ENCODE measurements around the gene GLRX2. TPM values are rescaled to one million over a fixed set of nuclear protein-coding genes. Genes with fewer than 3 reads are reported as not detected.
A peak's percentile ranks its signal among the peaks of the same experiment; 100 is the strongest.

The GLRX2 gene, protein sequence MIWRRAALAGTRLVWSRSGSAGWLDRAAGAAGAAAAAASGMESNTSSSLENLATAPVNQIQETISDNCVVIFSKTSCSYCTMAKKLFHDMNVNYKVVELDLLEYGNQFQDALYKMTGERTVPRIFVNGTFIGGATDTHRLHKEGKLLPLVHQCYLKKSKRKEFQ
- total RNA-seq, result 10 to 100 TPM; 16.1 to 18.0 TPM

DNA sequence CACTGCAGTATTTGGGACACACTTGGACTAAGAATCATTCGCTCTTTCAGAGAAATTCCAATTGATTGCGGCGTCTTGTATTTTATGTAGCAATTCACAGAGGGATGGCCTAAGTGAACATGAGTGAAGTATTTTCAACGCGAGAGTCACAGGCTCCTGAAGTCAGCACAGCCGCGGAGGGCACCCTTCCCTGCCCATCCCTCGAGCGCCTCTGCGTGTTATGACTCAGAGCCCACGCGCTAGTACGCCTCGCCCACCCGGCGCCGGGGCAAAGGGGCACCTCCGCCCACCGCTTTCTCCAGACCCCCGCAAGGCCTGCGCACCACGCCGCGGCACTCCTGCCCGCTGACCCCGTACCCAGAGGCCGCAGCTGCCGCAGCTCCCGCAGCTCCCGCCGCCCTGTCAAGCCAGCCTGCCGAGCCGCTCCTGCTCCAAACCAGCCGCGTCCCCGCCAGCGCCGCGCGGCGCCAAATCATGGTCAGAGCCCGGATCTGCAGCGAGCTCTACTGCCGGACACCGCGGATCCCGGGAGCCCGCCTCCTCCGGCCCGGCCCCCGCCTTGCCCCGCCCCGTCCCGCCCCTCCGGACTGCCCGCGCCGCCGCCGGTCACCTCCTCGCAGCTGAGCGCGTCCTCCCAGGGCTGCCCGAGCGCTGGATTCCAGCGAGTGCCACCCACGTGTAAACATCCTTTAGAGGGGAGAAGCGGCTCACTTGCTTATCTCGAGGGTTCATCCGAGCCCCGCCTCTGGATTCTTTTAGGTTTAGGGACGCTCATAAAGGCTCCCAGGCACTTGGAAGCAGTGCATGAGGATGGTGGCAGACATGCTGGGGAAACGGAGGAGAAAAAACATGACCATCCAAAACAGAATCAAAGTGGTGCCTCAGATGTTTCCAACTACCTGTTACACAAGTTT, at the start of gene GLRX2:
GLRX2 (minus strand) TSS at position 508 of the 914 bp plus-strand sequence; CDS start at position 476, 32 bp downstream.
- H3K27ac Mint-ChIP-seq, result peak within 1 kb of the TSS; percentile 68
- H3K4me3 Mint-ChIP-seq, result peak within 1 kb of the TSS; percentile 92
- DNase-seq, result peak; percentile 62
- POLR2A ChIA-PET, result interaction anchor here (1.3 to 7.1 kb wide), 5 partner anchors 11 to 298 kb away, joined by 3 to 43 read pairs (median 7); partner anchors contain the start of genes CDC73, RO60 and UCHL5
- H3K9me3 Mint-ChIP-seq, result no peaks in the 10 kb centered on the region
- H3K4me1 Mint-ChIP-seq, result peaks cover 20% of the 10 kb centered on the region
- peaks cover 3% of the 10 kb centered on the region for H3K36me3 Mint-ChIP-seq (ENCODE audit: low read depth)
- no peaks in the 10 kb centered on the region for H3K27me3 Mint-ChIP-seq
- CTCF ChIA-PET, result interaction anchor here (0.6 to 3.5 kb wide), 5 partner anchors 14 to 44 kb away, joined by 3 to 12 read pairs (median 3); partner anchors contain the start of gene CDC73

GRCh38 chr1:193144999-193145398, 39.8 kb upstream of the GLRX2 start:
- H3K27me3 Mint-ChIP-seq, result no peaks in the 10 kb centered on the region
- CTCF ChIA-PET, result no interaction called here
- H3K27ac Mint-ChIP-seq, result no peak overlapping the region
- peaks cover 44% of the 10 kb centered on the region for H3K36me3 Mint-ChIP-seq (ENCODE audit: low read depth)
- no peak for DNase-seq
- H3K4me1 Mint-ChIP-seq, result peaks cover 16% of the 10 kb centered on the region
- H3K4me3 Mint-ChIP-seq, result no peak overlapping the region
- POLR2A ChIA-PET, result no interaction called here
- H3K9me3 Mint-ChIP-seq, result no peaks in the 10 kb centered on the region

- CTCF ChIA-PET, result no interaction called here
- no peaks in the 10 kb centered on the region for H3K9me3 Mint-ChIP-seq
- peaks cover 47% of the 10 kb centered on the region for H3K36me3 Mint-ChIP-seq (ENCODE audit: low read depth)
- H3K27ac Mint-ChIP-seq, result no peak overlapping the region
- H3K4me1 Mint-ChIP-seq, result peaks cover 16% of the 10 kb centered on the region
- POLR2A ChIA-PET, result no interaction called here
- no peak overlapping the region for H3K4me3 Mint-ChIP-seq
- H3K27me3 Mint-ChIP-seq, result no peaks in the 10 kb centered on the region
- no peak for DNase-seq
Measured at GRCh38 chr1:193144361-193144938, 39.2 kb upstream of the GLRX2 start.

DNA sequence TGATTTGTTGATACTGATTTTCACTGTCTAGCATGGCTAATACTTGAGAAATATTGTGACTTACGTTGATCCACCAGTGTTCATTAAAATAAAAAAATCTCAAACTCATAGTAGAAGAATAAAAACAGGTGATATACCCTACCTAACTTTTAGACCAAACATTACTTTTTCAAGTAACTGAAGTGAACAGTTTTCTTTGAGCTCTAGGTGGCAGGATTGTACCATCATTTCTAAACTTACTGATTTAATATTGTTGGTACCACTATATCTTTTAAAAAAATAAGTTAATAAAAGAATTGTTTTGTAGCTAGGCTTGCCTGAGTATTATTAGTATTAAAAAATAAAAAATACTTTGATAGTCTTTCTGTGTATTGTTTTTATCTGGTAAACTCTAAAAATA, 38.1 kb upstream of the GLRX2 start:
- peaks cover 48% of the 10 kb centered on the region for H3K36me3 Mint-ChIP-seq (ENCODE audit: low read depth)
- H3K27me3 Mint-ChIP-seq, result no peaks in the 10 kb centered on the region
- H3K4me3 Mint-ChIP-seq, result no peak overlapping the region
- ChIA-PET POLR2A (interaction anchor here (1.3 kb wide), 1 partner anchor 85 kb away, joined by 4 read pairs; the partner anchor contains the start of gene UCHL5), CTCF (interaction anchor here (1.0 to 1.4 kb wide), 4 partner anchors 9 to 331 kb away, joined by 3 to 4 read pairs (median 4); no protein-coding TSS in a partner anchor)
- DNase-seq, result no peak
- no peaks in the 10 kb centered on the region for H3K9me3 Mint-ChIP-seq
- H3K4me1 Mint-ChIP-seq, result peaks cover 16% of the 10 kb centered on the region
- no peak overlapping the region for H3K27ac Mint-ChIP-seq

DNA sequence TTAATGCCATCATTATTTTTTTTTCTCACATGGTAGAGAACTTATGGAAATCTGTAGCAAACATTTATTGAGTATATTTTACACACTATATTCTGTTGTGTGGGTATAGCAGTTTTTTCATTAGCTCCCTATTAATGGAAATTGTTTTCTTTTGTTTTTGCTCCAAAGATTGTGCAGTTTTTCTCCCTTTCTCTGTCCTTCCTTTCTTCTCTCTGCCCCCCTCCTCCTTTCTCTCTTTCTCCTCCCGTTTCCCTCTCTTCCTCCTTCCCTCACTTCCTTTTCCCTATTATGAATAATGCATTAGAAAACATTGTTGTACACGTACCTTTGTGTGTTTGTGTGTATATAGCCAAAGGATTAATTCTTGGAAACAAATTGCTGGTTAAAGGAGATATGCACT, 37.2 kb upstream of the GLRX2 start:
- no peak overlapping the region for H3K4me3 Mint-ChIP-seq
- no peaks in the 10 kb centered on the region for H3K27me3 Mint-ChIP-seq
- DNase-seq, result no peak
- peaks cover 51% of the 10 kb centered on the region for H3K36me3 Mint-ChIP-seq (ENCODE audit: low read depth)
- ChIA-PET POLR2A (interaction anchor here (1.3 kb wide), 1 partner anchor 84 kb away, joined by 4 read pairs; the partner anchor contains the start of gene UCHL5), CTCF (interaction anchor here (1.2 to 1.4 kb wide), 3 partner anchors 8 to 35 kb away, joined by 3 to 4 read pairs (median 4); no protein-coding TSS in a partner anchor)
- H3K4me1 Mint-ChIP-seq, result peaks cover 16% of the 10 kb centered on the region
- no peak overlapping the region for H3K27ac Mint-ChIP-seq
- H3K9me3 Mint-ChIP-seq, result no peaks in the 10 kb centered on the region

- Mint-ChIP-seq H3K36me3 (ENCODE audit: low read depth) (peaks cover 54% of the 10 kb centered on the region), H3K9me3 (no peaks in the 10 kb centered on the region), H3K4me1 (peaks cover 16% of the 10 kb centered on the region), H3K4me3 (no peak overlapping the region), H3K27ac (no peak overlapping the region), H3K27me3 (no peaks in the 10 kb centered on the region)
- ChIA-PET POLR2A (no interaction called here), CTCF (interaction anchor here (1.2 kb wide), 1 partner anchor 36 kb away, joined by 3 read pairs; no protein-coding TSS in a partner anchor)
- no peak for DNase-seq
Measured at GRCh38 chr1:193141804-193142203, 36.6 kb upstream of the GLRX2 start.

- no peak overlapping the region for H3K27ac Mint-ChIP-seq
- ChIA-PET CTCF (no interaction called here), POLR2A (no interaction called here)
- H3K36me3 Mint-ChIP-seq (ENCODE audit: low read depth), result peaks cover 63% of the 10 kb centered on the region
- H3K4me1 Mint-ChIP-seq, result peaks cover 16% of the 10 kb centered on the region
- no peaks in the 10 kb centered on the region for H3K27me3 Mint-ChIP-seq
- H3K9me3 Mint-ChIP-seq, result no peaks in the 10 kb centered on the region
- no peak overlapping the region for H3K4me3 Mint-ChIP-seq
- DNase-seq, result no peak
Measured at GRCh38 chr1:193140254-193140653, 35.0 kb upstream of the GLRX2 start.

DNA sequence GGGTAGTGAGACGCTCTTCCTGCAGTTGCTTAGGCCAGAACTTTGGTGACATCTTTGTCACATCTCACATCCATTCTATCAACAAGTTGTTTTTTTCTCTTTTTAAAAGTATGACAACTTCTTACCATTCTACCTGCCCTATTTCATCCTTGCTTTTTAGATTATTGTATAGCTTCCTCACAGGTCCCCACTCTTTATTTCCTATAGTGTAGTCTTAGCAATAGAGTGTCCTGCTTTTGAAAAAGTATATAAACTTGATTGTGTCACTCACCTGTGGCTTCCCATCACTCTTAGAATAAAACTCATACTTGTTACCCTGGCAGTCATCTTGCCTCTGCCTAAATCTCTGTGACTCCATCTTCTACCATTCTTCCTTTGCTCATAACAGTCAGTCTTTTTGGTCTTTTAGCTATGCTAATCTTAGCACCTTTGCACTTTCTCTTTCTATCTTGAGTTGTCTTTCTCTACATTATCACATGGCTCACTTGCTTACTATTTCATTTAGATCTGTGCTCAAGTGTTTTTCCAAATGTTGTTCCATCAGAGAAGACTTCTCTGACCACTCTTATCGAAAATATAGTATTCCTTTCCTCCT, 26.1 kb upstream of the GLRX2 start:
- Mint-ChIP-seq H3K9me3 (no peaks in the 10 kb centered on the region), H3K4me3 (no peak overlapping the region), H3K4me1 (peaks cover 29% of the 10 kb centered on the region), H3K27ac (no peak overlapping the region), H3K36me3 (ENCODE audit: low read depth) (peaks cover 59% of the 10 kb centered on the region), H3K27me3 (no peaks in the 10 kb centered on the region)
- POLR2A ChIA-PET, result interaction anchor here (1.0 kb wide), 1 partner anchor 8 kb away, joined by 4 read pairs; no protein-coding TSS in a partner anchor
- no peak for DNase-seq
- CTCF ChIA-PET, result no interaction called here

GRCh38 chr1:193125369-193125768, 20.2 kb upstream of the GLRX2 start:
- no peak overlapping the region for H3K27ac Mint-ChIP-seq
- no peak overlapping the region for H3K4me3 Mint-ChIP-seq
- peaks cover 48% of the 10 kb centered on the region for H3K4me1 Mint-ChIP-seq
- H3K36me3 Mint-ChIP-seq (ENCODE audit: low read depth), result peaks cover 44% of the 10 kb centered on the region
- peaks cover 2% of the 10 kb centered on the region for H3K27me3 Mint-ChIP-seq
- DNase-seq, result no peak
- CTCF ChIA-PET, result no interaction called here
- H3K9me3 Mint-ChIP-seq, result no peaks in the 10 kb centered on the region
- POLR2A ChIA-PET, result interaction anchor here (0.7 kb wide), 1 partner anchor 13 kb away, joined by 3 read pairs; no protein-coding TSS in a partner anchor

GRCh38 chr1:193123751-193124150, 18.5 kb upstream of the GLRX2 start:
- CTCF ChIA-PET, result interaction anchor here (1.3 to 3.6 kb wide), 7 partner anchors 20 to 316 kb away, joined by 4 to 28 read pairs (median 6); partner anchors contain the start of genes GLRX2, RO60 and UCHL5
- POLR2A ChIA-PET, result interaction anchor here (2.2 to 3.5 kb wide), 3 partner anchors 18 to 316 kb away, joined by 16 to 43 read pairs (median 18); partner anchors contain the start of genes GLRX2, RGS2, RO60 and UCHL5
- peak overlapping the region; percentile 90 for H3K27ac Mint-ChIP-seq
- peaks cover 2% of the 10 kb centered on the region for H3K27me3 Mint-ChIP-seq
- peak overlapping the region; percentile 88 for H3K4me3 Mint-ChIP-seq
- H3K36me3 Mint-ChIP-seq (ENCODE audit: low read depth), result peaks cover 39% of the 10 kb centered on the region
- H3K4me1 Mint-ChIP-seq, result peaks cover 52% of the 10 kb centered on the region
- no peaks in the 10 kb centered on the region for H3K9me3 Mint-ChIP-seq
- DNase-seq, result no peak

- H3K27me3 Mint-ChIP-seq, result peaks cover 2% of the 10 kb centered on the region
- ChIA-PET CTCF (interaction anchor here (0.6 to 3.6 kb wide), 17 partner anchors 10 to 549 kb away, joined by 3 to 28 read pairs (median 4); partner anchors contain the start of genes GLRX2, RO60 and UCHL5), POLR2A (interaction anchor here (1.0 to 3.5 kb wide), 8 partner anchors 10 to 314 kb away, joined by 3 to 43 read pairs (median 8); partner anchors contain the start of genes GLRX2, RGS2, RO60 and UCHL5)
- H3K36me3 Mint-ChIP-seq (ENCODE audit: low read depth), result peaks cover 29% of the 10 kb centered on the region
- H3K27ac Mint-ChIP-seq, result peak within 1 kb of the TSS; percentile 90
- H3K4me3 Mint-ChIP-seq, result peak within 1 kb of the TSS; percentile 88
- peaks cover 59% of the 10 kb centered on the region for H3K4me1 Mint-ChIP-seq
- DNase-seq, result peak; percentile 98
- H3K9me3 Mint-ChIP-seq, result no peaks in the 10 kb centered on the region
Measured at GRCh38 chr1:193121616-193122593, 16.7 kb upstream of the GLRX2 start, which contains the start of gene CDC73. Gene CDC73 (plus strand): TSS chr1:193122031. CDS start chr1:193122201, 170 bp downstream.
